K562 (cell line): Measurements from ENCODE around the gene TRAPPC12. TPM values are rescaled to one million over a fixed set of nuclear protein-coding genes. Genes with fewer than 3 reads are reported as not detected.

Experiments
- ATF4 ChIP-seq: fragments of 450-650 bp; formaldehyde crosslinking; IDR thresholded peaks from 2 replicates; pipeline ENCODE4 v1.4.0; 2022; ENCODE audit warnings: mild to moderate bottlenecking, moderate library complexity
- DACH1 ChIP-seq: fragments of 450-650 bp; IDR thresholded peaks from 2 replicates; pipeline ENCODE4 v1.6.1; 2018; ENCODE audit not compliant: partially characterized antibody
- FOXO4 ChIP-seq: fragments of 450-650 bp; formaldehyde crosslinking; IDR thresholded peaks from 2 replicates; pipeline ENCODE4 v1.4.0; 2020; ENCODE audit warnings: mild to moderate bottlenecking, moderate library complexity
- KDM4B ChIP-seq, 2 experiments: fragments of 450-650 bp in 1 of 2; sonication (generic) in 1 of 2; IDR thresholded peaks; 2 replicates each; pipeline ENCODE4 v1.6.1; 2016 to 2017; ENCODE audit warnings: borderline replicate concordance in 2 of 2, antibody characterized with exemption in 1 of 2, low read depth in 1 of 2, mild to moderate bottlenecking in 1 of 2
- SAP30 ChIP-seq: fragments of 200-600 bp; sonication (generic); IDR thresholded peaks from 2 replicates; pipeline ENCODE4 v1.6.1; 2012; ENCODE audit warnings: borderline replicate concordance, low read depth, mild to moderate bottlenecking, moderate library complexity, low read length, control low read depth, inconsistent platforms; ENCODE audit not compliant: insufficient read depth, poor library complexity, severe bottlenecking
- SETDB1 ChIP-seq: IDR thresholded peaks from one replicate; pipeline ENCODE4 v1.6.1; 2012; ENCODE audit warnings: low read length, control low read depth, inconsistent platforms
- SNAPC5 ChIP-seq: fragments of 250-450 bp; sonication (Bioruptor Pico); IDR thresholded peaks from 2 replicates; pipeline ENCODE4 v1.8.0; 2021; ENCODE audit warnings: moderate library complexity, mild to moderate bottlenecking, inconsistent platforms
- SNRNP70 ChIP-seq: fragments of 200-400 bp; formaldehyde crosslinking; optimal IDR thresholded peaks from 2 replicates; pipeline ENCODE3; 2017; ENCODE audit warnings: low read depth, low read length
- SP1 ChIP-seq: sonication (generic); formaldehyde crosslinking; IDR thresholded peaks from 2 replicates; pipeline ENCODE4 v1.8.1; 2022; ENCODE audit warnings: mild to moderate bottlenecking, missing genetic modification reagents
- TARDBP ChIP-seq: fragments of 450-650 bp; IDR thresholded peaks from 2 replicates; pipeline ENCODE4 v1.6.1; 2016
- TEAD4 ChIP-seq, 2 experiments: sonication (generic) in 1 of 2; formaldehyde crosslinking in 1 of 2; IDR thresholded peaks; 2 replicates each; pipeline versions ENCODE4 v1.6.1 to v1.8.0; 2012 to 2022; ENCODE audit warnings: borderline replicate concordance in 1 of 2, inconsistent platforms in 1 of 2, low read length in 1 of 2, mild to moderate bottlenecking in 1 of 2, missing genetic modification reagents in 1 of 2
- TFAM ChIP-seq: fragments of 250-450 bp; sonication (Bioruptor Pico); conservative IDR thresholded peaks from 2 replicates; pipeline ENCODE4 v1.5.0; 2021; ENCODE audit warnings: mild to moderate bottlenecking, moderate library complexity
- XRCC4 ChIP-seq: IDR thresholded peaks from one replicate; pipeline ENCODE4 v1.6.1; 2011; ENCODE audit not compliant: insufficient read depth, insufficient read length; ENCODE audit errors: extremely low read depth
- ZBTB34 ChIP-seq: fragments of 250-450 bp; sonication (Bioruptor Pico); IDR thresholded peaks from 2 replicates; pipeline ENCODE4 v1.8.0; 2021; ENCODE audit warnings: mild to moderate bottlenecking, moderate library complexity
- ZEB2 ChIP-seq: fragments of 450-650 bp; IDR thresholded peaks from 2 replicates; pipeline ENCODE4 v1.6.1; 2016
- ZNF175 ChIP-seq: fragments of 200-800 bp; sonication (Bioruptor generic); IDR thresholded peaks from 2 replicates; pipeline ENCODE4 v1.6.1; 2016; ENCODE audit warnings: low read depth, mild to moderate bottlenecking, missing genetic modification characterization, missing compliant biosample characterization
- ZNF311 ChIP-seq: fragments of 250-450 bp; sonication (Bioruptor Pico); IDR thresholded peaks from 2 replicates; pipeline ENCODE4 v1.4.0; 2020; ENCODE audit warnings: mild to moderate bottlenecking, moderate library complexity
- ZNF518B ChIP-seq: fragments of 250-450 bp; sonication (Bioruptor Pico); IDR thresholded peaks from 2 replicates; pipeline ENCODE4 v1.5.0; 2021; ENCODE audit warnings: mild to moderate bottlenecking, moderate library complexity
- ZNF589 ChIP-seq: fragments of 200-800 bp; sonication (Bioruptor generic); IDR thresholded peaks from 2 replicates; pipeline ENCODE4 v1.6.1; 2016; ENCODE audit warnings: low read depth, missing genetic modification characterization, missing compliant biosample characterization
- polyA plus RNA-seq, 8 experiments: library from polyadenylated mRNA; depleted of rRNA in 4 of 8; stranded (reverse) in 5 of 8; unstranded in 3 of 8; fragments of >200 nt; fragmentation: Nextera tagmentation in 2 of 8; fragmentation: Illumina TruSeq in 1 of 8; extraction: Ambion mirVana in 2 of 8; extraction: Trizol in 1 of 8; gene quantifications; 2 replicates each; pipeline versions ENCODE4 v1.2.1 to v1.2.3, GENCODE V29; 2011 to 2014; ENCODE audit warnings: inconsistent platforms in 1 of 8, missing spikeins in 1 of 8
- total RNA-seq, 7 experiments: library from RNA; depleted of rRNA in 6 of 7; stranded (reverse); fragments of >200 nt in 6 of 7; fragmentation: Illumina TruSeq in 2 of 7; extraction: Trizol in 2 of 7; gene quantifications; 2 replicates each; pipeline versions ENCODE4 v1.2.1 to v1.2.3, GENCODE V29; 2011 to 2021; ENCODE audit warnings: low replicate concordance in 1 of 7

The TRAPPC12 gene
- total and polyA plus RNA-seq, 9 of the 15 experiments (the other 6 are each of a cell fraction or from before 2014, with no cell fraction given), result 8.0 to 75.2 (median 39.1) TPM

- TF ChIP-seq SP1 (CRISPR knock-in tag), result peak; percentile 54; the same call in 1 of the 2 replicates
- 0 out of 2 replicates have a peak, but pooled peaks have one; percentile 46 for TF ChIP-seq TARDBP
- no peak for TF ChIP-seq SAP30
- no peak for TF ChIP-seq SNRNP70
- TF ChIP-seq ZNF518B (CRISPR knock-in tag), result no peak
- no peak for TF ChIP-seq DACH1
- peak; percentile 62; the same call in 1 of the 2 replicates for TF ChIP-seq ATF4 (CRISPR knock-in tag)
- TF ChIP-seq SETDB1, result no peak
- TF ChIP-seq ZNF175 (CRISPR knock-in tag), result no peak
- no peak for TF ChIP-seq ZNF589 (CRISPR knock-in tag)
- TF ChIP-seq TEAD4 (IDR thresholded peaks at IDR 0.05; ENCODE audit: low read length), result 0 out of 2 replicates have a peak, but pooled peaks have one; percentile 12
- no peak for TF ChIP-seq TEAD4 (CRISPR knock-in tag; IDR thresholded peaks at IDR 0.05; ENCODE audit: borderline replicate concordance)
- TF ChIP-seq KDM4B (IDR thresholded peaks at IDR 0.05; ENCODE audit: borderline replicate concordance in 2 of 2, low read depth in 1 of 2), result no peak; a peak in 1 of 4 replicates
- no peak for TF ChIP-seq SNAPC5 (CRISPR knock-in tag)
- no peak for TF ChIP-seq ZBTB34 (CRISPR knock-in tag)
- no peak for TF ChIP-seq TFAM (CRISPR knock-in tag)
- no peak for TF ChIP-seq ZNF311 (CRISPR knock-in tag)
- peak; percentile 77; the same call in 1 of the 2 replicates for TF ChIP-seq FOXO4 (CRISPR knock-in tag)
- TF ChIP-seq ZEB2, result peak; percentile 49; the same call in 1 of the 2 replicates
- TF ChIP-seq XRCC4, result no peak
Observed at GRCh38 chr2:3519255-3520205, 140.0 kb downstream of the TRAPPC12 start, which contains the start of gene ADI1 (continued).
